C4-2B (cell line): Measurements from ENCODE around the gene PPP1R13L.

ENCODE experiments used
- CTCF ChIP-seq: fragments of 450-650 bp; conservative IDR thresholded peaks from 2 replicates; pipeline ENCODE4 v1.5.1; 2017; ENCODE audit warnings: mild to moderate bottlenecking
- ZFX ChIP-seq: fragments of 450-650 bp; IDR thresholded peaks from 2 replicates; pipeline ENCODE4 v1.6.1; 2017

- no peak for TF ChIP-seq CTCF
- no peak for TF ChIP-seq ZFX
These were observed 24.8 kb downstream of the PPP1R13L start for GRCh38 chr19:45380107-45380506.
